HepG2 (cell line): ENCODE data around the gene PTPN14. TPM values are rescaled to one million over a fixed set of nuclear protein-coding genes. Genes with fewer than 3 reads are reported as not detected.

Experiments
- ATF1 ChIP-seq: IDR thresholded peaks from 2 replicates; pipeline ENCODE4 v1.6.1; 2016; ENCODE audit warnings: mild to moderate bottlenecking, control low read depth
- CEBPG ChIP-seq: IDR thresholded peaks from 2 replicates; pipeline ENCODE4 v1.6.1; 2016
- NCOA5 ChIP-seq: sonication (generic); formaldehyde crosslinking; IDR thresholded peaks from 2 replicates; pipeline ENCODE4 v1.4.0; 2020; ENCODE audit warnings: missing genetic modification reagents
- NR2F1 ChIP-seq, 2 experiments: fragments of 450-650 bp in 1 of 2; formaldehyde crosslinking in 1 of 2; IDR thresholded peaks; 2 replicates each; pipeline versions ENCODE4 v1.5.0 to v1.6.1; 2016 to 2020; ENCODE audit warnings: mild to moderate bottlenecking in 1 of 2, missing compliant biosample characterization in 1 of 2, missing genetic modification reagents in 1 of 2, moderate library complexity in 1 of 2
- RXRB ChIP-seq: IDR thresholded peaks from 2 replicates; pipeline ENCODE4 v1.6.1; 2016; ENCODE audit warnings: borderline replicate concordance, missing genetic modification reagents, missing compliant biosample characterization
- SPEN ChIP-seq: sonication (generic); formaldehyde crosslinking; IDR thresholded peaks from 2 replicates; pipeline ENCODE4 v1.5.1; 2020; ENCODE audit warnings: low read depth, mild to moderate bottlenecking, missing genetic modification reagents
- ZBTB1 ChIP-seq: sonication (generic); formaldehyde crosslinking; IDR thresholded peaks from 2 replicates; pipeline ENCODE4 v1.4.0; 2020; ENCODE audit warnings: missing genetic modification reagents, borderline replicate concordance
- ZNF138 ChIP-seq: sonication (generic); formaldehyde crosslinking; IDR thresholded peaks from 2 replicates; pipeline ENCODE4 v1.5.0; 2020; ENCODE audit warnings: mild to moderate bottlenecking, low read depth, missing genetic modification reagents
- ZNF598 ChIP-seq: sonication (generic); formaldehyde crosslinking; IDR thresholded peaks from 2 replicates; pipeline ENCODE4 v1.5.1; 2020; ENCODE audit warnings: mild to moderate bottlenecking, missing genetic modification reagents, borderline replicate concordance
- ZNF7 ChIP-seq: IDR thresholded peaks from 2 replicates; pipeline ENCODE4 v1.6.1; 2016; ENCODE audit warnings: missing biosample characterization, missing genetic modification reagents
- ZNF879 ChIP-seq: sonication (generic); formaldehyde crosslinking; IDR thresholded peaks from 2 replicates; pipeline ENCODE4 v1.8.1; 2023; ENCODE audit warnings: missing genetic modification reagents
- ZNF883 ChIP-seq: sonication (generic); formaldehyde crosslinking; IDR thresholded peaks from 2 replicates; pipeline ENCODE4 v1.5.1; 2020; ENCODE audit warnings: mild to moderate bottlenecking, missing genetic modification reagents; ENCODE audit errors: not compliant biosample characterization
- polyA plus RNA-seq, 8 experiments: library from polyadenylated mRNA; depleted of rRNA in 3 of 8; stranded (reverse) in 7 of 8; unstranded in 1 of 8; fragments of >200 nt; fragmentation: Illumina TruSeq in 4 of 8; extraction: Trizol in 4 of 8; gene quantifications; 2 replicates each; pipeline versions ENCODE4 v1.2.1 to v1.2.3, GENCODE V29; 2011 to 2016; ENCODE audit warnings: low read depth in 4 of 8, missing spikeins in 1 of 8, mixed read lengths in 1 of 8; ENCODE audit not compliant: insufficient read depth in 1 of 8
- total RNA-seq, 5 experiments: library from RNA; depleted of rRNA; stranded (reverse); fragments of >200 nt; fragmentation: Illumina TruSeq; extraction: Trizol; gene quantifications; 2 replicates each; pipeline ENCODE4 v1.2.3, GENCODE V29; 2016; ENCODE audit warnings: low read depth in 1 of 5
- TF ChIP-seq, protein P1 (sequence below): sonication (generic); formaldehyde crosslinking; IDR thresholded peaks from 2 replicates; pipeline ENCODE4 v1.5.0; 2020; ENCODE audit warnings: missing genetic modification reagents
- TF ChIP-seq, protein P2 (sequence below): IDR thresholded peaks from 2 replicates; pipeline ENCODE4 v1.6.1; 2016; ENCODE audit warnings: low read depth, control low read depth
- TF ChIP-seq, protein P3 (sequence below): sonication (generic); formaldehyde crosslinking; IDR thresholded peaks from 2 replicates; pipeline ENCODE4 v1.4.0; 2020; ENCODE audit warnings: mild to moderate bottlenecking, missing genetic modification reagents
- TF ChIP-seq, protein P4 (sequence below): sonication (generic); formaldehyde crosslinking; IDR thresholded peaks from 2 replicates; pipeline ENCODE4 v1.5.0; 2020; ENCODE audit warnings: missing genetic modification reagents
- TF ChIP-seq, protein P5 (sequence below): IDR thresholded peaks from 2 replicates; pipeline ENCODE4 v1.6.1; 2016; ENCODE audit warnings: low read depth
- TF ChIP-seq, protein P6 (sequence below): sonication (generic); formaldehyde crosslinking; IDR thresholded peaks from 2 replicates; pipeline ENCODE4 v1.4.0; 2020; ENCODE audit warnings: missing genetic modification reagents, borderline replicate concordance

PTPN14 gene
- total and polyA plus RNA-seq, 2 of the 13 experiments (the other 11 are each of a cell fraction or from before 2014, with no cell fraction given) = 3.9 to 4.7 TPM

DNA sequence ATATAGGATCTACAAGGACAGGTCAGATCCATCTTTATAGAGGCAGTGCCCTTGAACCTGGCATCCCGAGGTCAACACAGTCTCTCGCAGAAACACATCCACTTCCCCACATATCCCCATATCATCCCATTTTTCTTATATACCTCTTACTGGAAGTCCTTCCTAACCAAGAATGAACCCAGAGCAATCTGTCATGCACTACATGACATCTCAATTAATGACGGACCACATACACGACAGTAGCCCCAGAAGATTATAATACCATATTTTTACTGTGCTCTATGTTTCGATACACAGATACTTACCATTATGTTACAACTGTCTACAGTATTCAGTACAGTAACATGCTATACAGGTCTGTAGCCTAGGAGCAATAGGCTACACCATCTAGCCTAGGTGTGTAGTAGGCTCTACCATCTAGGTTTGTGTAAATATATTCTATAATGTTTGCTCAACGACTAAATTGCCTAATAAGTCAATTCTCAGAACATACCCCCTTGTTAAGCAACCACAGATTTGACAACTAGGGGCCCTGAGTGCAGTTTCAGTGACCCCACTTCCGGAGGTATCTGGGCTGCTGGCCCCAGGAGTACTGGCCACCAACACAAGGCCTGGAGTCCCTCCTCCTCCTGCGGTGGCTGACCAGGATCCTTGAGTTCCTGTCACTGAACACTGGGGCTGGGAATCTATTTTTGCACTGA is 28.1 kb downstream of the PTPN14 start (continued):
- TF ChIP-seq NR2F1 (CRISPR knock-in tag; IDR thresholded peaks at IDR 0.05) (peak; percentile 23 to 31; a peak in 1 of 4 replicates), SPEN (CRISPR knock-in tag) (no peak), ZNF7 (CRISPR knock-in tag) (no peak), ATF1 (CRISPR knock-in tag) (no peak), ZNF138 (CRISPR knock-in tag) (no peak), ZBTB1 (no peak), ZNF879 (CRISPR knock-in tag) (no peak), RXRB (CRISPR knock-in tag) (0 out of 2 replicates have a peak, but pooled peaks have one; percentile 13), ZNF883 (CRISPR knock-in tag) (no peak), CEBPG (CRISPR knock-in tag) (peak; percentile 80), NCOA5 (CRISPR knock-in tag) (no peak), ZNF598 (no peak)
- TF ChIP-seq, protein P1, sequence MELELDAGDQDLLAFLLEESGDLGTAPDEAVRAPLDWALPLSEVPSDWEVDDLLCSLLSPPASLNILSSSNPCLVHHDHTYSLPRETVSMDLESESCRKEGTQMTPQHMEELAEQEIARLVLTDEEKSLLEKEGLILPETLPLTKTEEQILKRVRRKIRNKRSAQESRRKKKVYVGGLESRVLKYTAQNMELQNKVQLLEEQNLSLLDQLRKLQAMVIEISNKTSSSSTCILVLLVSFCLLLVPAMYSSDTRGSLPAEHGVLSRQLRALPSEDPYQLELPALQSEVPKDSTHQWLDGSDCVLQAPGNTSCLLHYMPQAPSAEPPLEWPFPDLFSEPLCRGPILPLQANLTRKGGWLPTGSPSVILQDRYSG (CRISPR knock-in tag) = no peak
- TF ChIP-seq, protein P2, sequence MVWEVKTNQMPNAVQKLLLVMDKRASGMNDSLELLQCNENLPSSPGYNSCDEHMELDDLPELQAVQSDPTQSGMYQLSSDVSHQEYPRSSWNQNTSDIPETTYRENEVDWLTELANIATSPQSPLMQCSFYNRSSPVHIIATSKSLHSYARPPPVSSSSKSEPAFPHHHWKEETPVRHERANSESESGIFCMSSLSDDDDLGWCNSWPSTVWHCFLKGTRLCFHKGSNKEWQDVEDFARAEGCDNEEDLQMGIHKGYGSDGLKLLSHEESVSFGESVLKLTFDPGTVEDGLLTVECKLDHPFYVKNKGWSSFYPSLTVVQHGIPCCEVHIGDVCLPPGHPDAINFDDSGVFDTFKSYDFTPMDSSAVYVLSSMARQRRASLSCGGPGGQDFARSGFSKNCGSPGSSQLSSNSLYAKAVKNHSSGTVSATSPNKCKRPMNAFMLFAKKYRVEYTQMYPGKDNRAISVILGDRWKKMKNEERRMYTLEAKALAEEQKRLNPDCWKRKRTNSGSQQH (CRISPR knock-in tag) = no peak
- TF ChIP-seq, protein P3, sequence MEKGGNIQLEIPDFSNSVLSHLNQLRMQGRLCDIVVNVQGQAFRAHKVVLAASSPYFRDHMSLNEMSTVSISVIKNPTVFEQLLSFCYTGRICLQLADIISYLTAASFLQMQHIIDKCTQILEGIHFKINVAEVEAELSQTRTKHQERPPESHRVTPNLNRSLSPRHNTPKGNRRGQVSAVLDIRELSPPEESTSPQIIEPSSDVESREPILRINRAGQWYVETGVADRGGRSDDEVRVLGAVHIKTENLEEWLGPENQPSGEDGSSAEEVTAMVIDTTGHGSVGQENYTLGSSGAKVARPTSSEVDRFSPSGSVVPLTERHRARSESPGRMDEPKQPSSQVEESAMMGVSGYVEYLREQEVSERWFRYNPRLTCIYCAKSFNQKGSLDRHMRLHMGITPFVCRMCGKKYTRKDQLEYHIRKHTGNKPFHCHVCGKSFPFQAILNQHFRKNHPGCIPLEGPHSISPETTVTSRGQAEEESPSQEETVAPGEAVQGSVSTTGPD (CRISPR knock-in tag) = 0 out of 2 replicates have a peak, but pooled peaks have one; percentile 14
- TF ChIP-seq, protein P4, sequence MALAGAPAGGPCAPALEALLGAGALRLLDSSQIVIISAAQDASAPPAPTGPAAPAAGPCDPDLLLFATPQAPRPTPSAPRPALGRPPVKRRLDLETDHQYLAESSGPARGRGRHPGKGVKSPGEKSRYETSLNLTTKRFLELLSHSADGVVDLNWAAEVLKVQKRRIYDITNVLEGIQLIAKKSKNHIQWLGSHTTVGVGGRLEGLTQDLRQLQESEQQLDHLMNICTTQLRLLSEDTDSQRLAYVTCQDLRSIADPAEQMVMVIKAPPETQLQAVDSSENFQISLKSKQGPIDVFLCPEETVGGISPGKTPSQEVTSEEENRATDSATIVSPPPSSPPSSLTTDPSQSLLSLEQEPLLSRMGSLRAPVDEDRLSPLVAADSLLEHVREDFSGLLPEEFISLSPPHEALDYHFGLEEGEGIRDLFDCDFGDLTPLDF (CRISPR knock-in tag) = no peak
- TF ChIP-seq, protein P5, sequence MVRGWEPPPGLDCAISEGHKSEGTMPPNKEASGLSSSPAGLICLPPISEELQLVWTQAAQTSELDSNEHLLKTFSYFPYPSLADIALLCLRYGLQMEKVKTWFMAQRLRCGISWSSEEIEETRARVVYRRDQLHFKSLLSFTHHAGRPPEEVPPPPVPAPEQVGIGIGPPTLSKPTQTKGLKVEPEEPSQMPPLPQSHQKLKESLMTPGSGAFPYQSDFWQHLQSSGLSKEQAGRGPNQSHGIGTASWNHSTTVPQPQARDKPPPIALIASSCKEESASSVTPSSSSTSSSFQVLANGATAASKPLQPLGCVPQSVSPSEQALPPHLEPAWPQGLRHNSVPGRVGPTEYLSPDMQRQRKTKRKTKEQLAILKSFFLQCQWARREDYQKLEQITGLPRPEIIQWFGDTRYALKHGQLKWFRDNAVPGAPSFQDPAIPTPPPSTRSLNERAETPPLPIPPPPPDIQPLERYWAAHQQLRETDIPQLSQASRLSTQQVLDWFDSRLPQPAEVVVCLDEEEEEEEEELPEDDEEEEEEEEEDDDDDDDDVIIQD (CRISPR knock-in tag) = peak; percentile 34; the same call in 1 of the 2 replicates
- TF ChIP-seq, protein P6, sequence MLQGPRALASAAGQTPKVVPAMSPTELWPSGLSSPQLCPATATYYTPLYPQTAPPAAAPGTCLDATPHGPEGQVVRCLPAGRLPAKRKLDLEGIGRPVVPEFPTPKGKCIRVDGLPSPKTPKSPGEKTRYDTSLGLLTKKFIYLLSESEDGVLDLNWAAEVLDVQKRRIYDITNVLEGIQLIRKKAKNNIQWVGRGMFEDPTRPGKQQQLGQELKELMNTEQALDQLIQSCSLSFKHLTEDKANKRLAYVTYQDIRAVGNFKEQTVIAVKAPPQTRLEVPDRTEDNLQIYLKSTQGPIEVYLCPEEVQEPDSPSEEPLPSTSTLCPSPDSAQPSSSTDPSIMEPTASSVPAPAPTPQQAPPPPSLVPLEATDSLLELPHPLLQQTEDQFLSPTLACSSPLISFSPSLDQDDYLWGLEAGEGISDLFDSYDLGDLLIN = no peak
